ENCODE results near the gene ROBO3.

DNA sequence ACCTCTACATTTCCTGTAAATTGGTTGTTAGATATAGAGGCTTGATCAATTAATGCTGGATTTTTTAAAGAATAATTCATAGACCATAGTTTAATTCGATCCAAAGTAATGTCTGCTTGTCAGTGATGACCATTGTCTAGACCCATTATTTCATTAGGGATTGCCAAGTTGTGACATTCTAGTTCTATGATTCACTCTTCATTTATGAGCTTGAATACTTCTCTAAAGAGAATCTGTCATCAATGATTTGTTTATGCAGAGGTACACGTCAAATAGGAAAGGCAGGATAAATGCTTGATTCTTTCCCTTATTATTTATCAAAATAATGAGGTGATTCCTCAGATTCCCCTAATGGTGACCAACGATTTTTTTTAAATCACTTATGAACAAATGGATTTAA, 24.0 kb upstream of the ROBO3 start:
- no peak for TF ChIP-seq POLR2A (IDR thresholded peaks at IDR 0.05)
- TF ChIP-seq, protein P1, sequence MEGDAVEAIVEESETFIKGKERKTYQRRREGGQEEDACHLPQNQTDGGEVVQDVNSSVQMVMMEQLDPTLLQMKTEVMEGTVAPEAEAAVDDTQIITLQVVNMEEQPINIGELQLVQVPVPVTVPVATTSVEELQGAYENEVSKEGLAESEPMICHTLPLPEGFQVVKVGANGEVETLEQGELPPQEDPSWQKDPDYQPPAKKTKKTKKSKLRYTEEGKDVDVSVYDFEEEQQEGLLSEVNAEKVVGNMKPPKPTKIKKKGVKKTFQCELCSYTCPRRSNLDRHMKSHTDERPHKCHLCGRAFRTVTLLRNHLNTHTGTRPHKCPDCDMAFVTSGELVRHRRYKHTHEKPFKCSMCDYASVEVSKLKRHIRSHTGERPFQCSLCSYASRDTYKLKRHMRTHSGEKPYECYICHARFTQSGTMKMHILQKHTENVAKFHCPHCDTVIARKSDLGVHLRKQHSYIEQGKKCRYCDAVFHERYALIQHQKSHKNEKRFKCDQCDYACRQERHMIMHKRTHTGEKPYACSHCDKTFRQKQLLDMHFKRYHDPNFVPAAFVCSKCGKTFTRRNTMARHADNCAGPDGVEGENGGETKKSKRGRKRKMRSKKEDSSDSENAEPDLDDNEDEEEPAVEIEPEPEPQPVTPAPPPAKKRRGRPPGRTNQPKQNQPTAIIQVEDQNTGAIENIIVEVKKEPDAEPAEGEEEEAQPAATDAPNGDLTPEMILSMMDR (IDR thresholded peaks at IDR 0.05): no peak
